ENCODE data around the gene STAB2. TPM values are rescaled to one million over a fixed set of nuclear protein-coding genes. Genes with fewer than 3 reads are reported as not detected.

Gene STAB2
- total RNA-seq, 2 experiments from 2014 or later = not detected

GRCh38 chr12:103600967-103601728, 14.1 kb downstream of the STAB2 start:
- Mint-ChIP-seq H3K36me3 (no peaks in the 10 kb centered on the region), H3K9me3 (no peaks in the 10 kb centered on the region), H3K4me1 (no peaks in the 10 kb centered on the region), H3K27me3 (peaks cover 15% of the 10 kb centered on the region), H3K27ac (no peak overlapping the region), H3K4me3 (no peak overlapping the region)
- ATAC-seq (ENCODE audit: low read depth) (no peak), DNase-seq (no peak)
- POLR2A ChIA-PET = no interaction called here

GRCh38 chr12:103620395-103620794, 33.3 kb downstream of the STAB2 start:
- POLR2A ChIA-PET = no interaction called here
- H3K27ac Mint-ChIP-seq = no peak overlapping the region
- H3K9me3 Mint-ChIP-seq = no peaks in the 10 kb centered on the region
- no peaks in the 10 kb centered on the region for H3K36me3 Mint-ChIP-seq
- H3K4me1 Mint-ChIP-seq = no peaks in the 10 kb centered on the region
- ATAC-seq (ENCODE audit: low read depth) = no peak
- no peak for DNase-seq
- H3K4me3 Mint-ChIP-seq = no peak overlapping the region
- peaks cover 6% of the 10 kb centered on the region for H3K27me3 Mint-ChIP-seq

GRCh38 chr12:103623716-103624115, 36.6 kb downstream of the STAB2 start:
- no peak overlapping the region for H3K4me3 Mint-ChIP-seq
- H3K4me1 Mint-ChIP-seq = no peaks in the 10 kb centered on the region
- ATAC-seq (ENCODE audit: low read depth) (no peak), DNase-seq (no peak)
- POLR2A ChIA-PET = no interaction called here
- H3K9me3 Mint-ChIP-seq = no peaks in the 10 kb centered on the region
- H3K27ac Mint-ChIP-seq = no peak overlapping the region
- H3K36me3 Mint-ChIP-seq = no peaks in the 10 kb centered on the region
- H3K27me3 Mint-ChIP-seq = no peaks in the 10 kb centered on the region

- no peaks in the 10 kb centered on the region for H3K9me3 Mint-ChIP-seq
- ATAC-seq (ENCODE audit: low read depth) = no peak
- no peaks in the 10 kb centered on the region for H3K4me1 Mint-ChIP-seq
- POLR2A ChIA-PET = no interaction called here
- no peak overlapping the region for H3K4me3 Mint-ChIP-seq
- no peak overlapping the region for H3K27ac Mint-ChIP-seq
- no peaks in the 10 kb centered on the region for H3K27me3 Mint-ChIP-seq
- DNase-seq = no peak
- no peaks in the 10 kb centered on the region for H3K36me3 Mint-ChIP-seq
Observed at GRCh38 chr12:103626498-103626897, 39.4 kb downstream of the STAB2 start.

- POLR2A ChIA-PET = no interaction called here
- DNase-seq (no peak), ATAC-seq (ENCODE audit: low read depth) (no peak)
- H3K4me3 Mint-ChIP-seq = no peak overlapping the region
- peaks cover 2% of the 10 kb centered on the region for H3K27me3 Mint-ChIP-seq
- no peaks in the 10 kb centered on the region for H3K9me3 Mint-ChIP-seq
- no peaks in the 10 kb centered on the region for H3K36me3 Mint-ChIP-seq
- H3K4me1 Mint-ChIP-seq = no peaks in the 10 kb centered on the region
- H3K27ac Mint-ChIP-seq = no peak overlapping the region
Observed at GRCh38 chr12:103627189-103627855, 40.2 kb downstream of the STAB2 start.

- ATAC-seq (ENCODE audit: low read depth) (peak; percentile 66), DNase-seq (peak; percentile 73)
- no peak overlapping the region for H3K4me3 Mint-ChIP-seq
Observed at GRCh38 chr12:103632554-103633216, 45.6 kb downstream of the STAB2 start.

GRCh38 chr12:103634732-103635131, 47.7 kb downstream of the STAB2 start:
- H3K27ac Mint-ChIP-seq = no peak overlapping the region
- no peaks in the 10 kb centered on the region for H3K36me3 Mint-ChIP-seq
- ATAC-seq (ENCODE audit: low read depth) (no peak), DNase-seq (no peak)
- H3K27me3 Mint-ChIP-seq = peaks cover 4% of the 10 kb centered on the region
- H3K4me1 Mint-ChIP-seq = no peaks in the 10 kb centered on the region
- no peaks in the 10 kb centered on the region for H3K9me3 Mint-ChIP-seq
- H3K4me3 Mint-ChIP-seq = no peak overlapping the region
- POLR2A ChIA-PET = no interaction called here

More at GRCh38 chr12:103632554-103633216, 45.6 kb downstream of the STAB2 start:
- H3K36me3 Mint-ChIP-seq = no peaks in the 10 kb centered on the region
- H3K27ac Mint-ChIP-seq = no peak overlapping the region
- H3K4me1 Mint-ChIP-seq = no peaks in the 10 kb centered on the region
- peaks cover 4% of the 10 kb centered on the region for H3K27me3 Mint-ChIP-seq
- POLR2A ChIA-PET = interaction anchor here (1.0 kb wide), 1 partner anchor 61 kb away, joined by 3 read pairs; no protein-coding TSS in a partner anchor
- no peaks in the 10 kb centered on the region for H3K9me3 Mint-ChIP-seq

- POLR2A ChIA-PET = no interaction called here
- H3K4me3 Mint-ChIP-seq = no peak overlapping the region
Observed at GRCh38 chr12:103635419-103635818, 48.3 kb downstream of the STAB2 start.

GRCh38 chr12:103637021-103637420, 49.9 kb downstream of the STAB2 start:
- Mint-ChIP-seq H3K36me3 (no peaks in the 10 kb centered on the region), H3K4me1 (no peaks in the 10 kb centered on the region), H3K27ac (no peak overlapping the region), H3K4me3 (no peak overlapping the region), H3K27me3 (peaks cover 2% of the 10 kb centered on the region), H3K9me3 (no peaks in the 10 kb centered on the region)
- POLR2A ChIA-PET = no interaction called here
- no peak for ATAC-seq (ENCODE audit: low read depth)
- DNase-seq = no peak

More at GRCh38 chr12:103635419-103635818, 48.3 kb downstream of the STAB2 start:
- Mint-ChIP-seq H3K27ac (no peak overlapping the region), H3K9me3 (no peaks in the 10 kb centered on the region), H3K27me3 (peaks cover 4% of the 10 kb centered on the region), H3K4me1 (no peaks in the 10 kb centered on the region), H3K36me3 (no peaks in the 10 kb centered on the region)
- DNase-seq (no peak), ATAC-seq (ENCODE audit: low read depth) (no peak)

GRCh38 chr12:103637429-103637828, 50.4 kb downstream of the STAB2 start:
- DNase-seq = no peak
- Mint-ChIP-seq H3K9me3 (no peaks in the 10 kb centered on the region), H3K4me1 (no peaks in the 10 kb centered on the region), H3K27me3 (peaks cover 2% of the 10 kb centered on the region), H3K36me3 (no peaks in the 10 kb centered on the region), H3K27ac (no peak overlapping the region), H3K4me3 (no peak overlapping the region)
- no peak for ATAC-seq (ENCODE audit: low read depth)
- POLR2A ChIA-PET = no interaction called here

GRCh38 chr12:103639983-103640382, 52.9 kb downstream of the STAB2 start:
- Mint-ChIP-seq H3K36me3 (no peaks in the 10 kb centered on the region), H3K27me3 (peaks cover 2% of the 10 kb centered on the region), H3K4me1 (no peaks in the 10 kb centered on the region), H3K9me3 (no peaks in the 10 kb centered on the region), H3K27ac (no peak overlapping the region), H3K4me3 (no peak overlapping the region)
- DNase-seq (no peak), ATAC-seq (ENCODE audit: low read depth) (no peak)
- POLR2A ChIA-PET = no interaction called here

- DNase-seq = no peak
- H3K9me3 Mint-ChIP-seq = no peaks in the 10 kb centered on the region
- H3K36me3 Mint-ChIP-seq = no peaks in the 10 kb centered on the region
- H3K27me3 Mint-ChIP-seq = peaks cover 2% of the 10 kb centered on the region
- no peaks in the 10 kb centered on the region for H3K4me1 Mint-ChIP-seq
- POLR2A ChIA-PET = no interaction called here
- H3K27ac Mint-ChIP-seq = no peak overlapping the region
- H3K4me3 Mint-ChIP-seq = no peak overlapping the region
- no peak for ATAC-seq (ENCODE audit: low read depth)
Observed at GRCh38 chr12:103640410-103640809, 53.3 kb downstream of the STAB2 start.

- no peaks in the 10 kb centered on the region for H3K4me1 Mint-ChIP-seq
- no peak overlapping the region for H3K4me3 Mint-ChIP-seq
- H3K9me3 Mint-ChIP-seq = no peaks in the 10 kb centered on the region
- H3K27ac Mint-ChIP-seq = no peak overlapping the region
- POLR2A ChIA-PET = no interaction called here
- no peaks in the 10 kb centered on the region for H3K36me3 Mint-ChIP-seq
- ATAC-seq (ENCODE audit: low read depth) = no peak
- no peak for DNase-seq
- peaks cover 2% of the 10 kb centered on the region for H3K27me3 Mint-ChIP-seq
Observed at GRCh38 chr12:103640831-103641230, 53.8 kb downstream of the STAB2 start.
